Measurements from ENCODE around the gene IRF7. TPM values are rescaled to one million over a fixed set of nuclear protein-coding genes. Genes with fewer than 3 reads are reported as not detected.

IRF7 gene
- total and polyA plus RNA-seq, 9 of the 15 experiments (the other 6 are each of a cell fraction or from before 2014, with no cell fraction given): 0.27 to 7.6 (median 1.8) TPM

DNA sequence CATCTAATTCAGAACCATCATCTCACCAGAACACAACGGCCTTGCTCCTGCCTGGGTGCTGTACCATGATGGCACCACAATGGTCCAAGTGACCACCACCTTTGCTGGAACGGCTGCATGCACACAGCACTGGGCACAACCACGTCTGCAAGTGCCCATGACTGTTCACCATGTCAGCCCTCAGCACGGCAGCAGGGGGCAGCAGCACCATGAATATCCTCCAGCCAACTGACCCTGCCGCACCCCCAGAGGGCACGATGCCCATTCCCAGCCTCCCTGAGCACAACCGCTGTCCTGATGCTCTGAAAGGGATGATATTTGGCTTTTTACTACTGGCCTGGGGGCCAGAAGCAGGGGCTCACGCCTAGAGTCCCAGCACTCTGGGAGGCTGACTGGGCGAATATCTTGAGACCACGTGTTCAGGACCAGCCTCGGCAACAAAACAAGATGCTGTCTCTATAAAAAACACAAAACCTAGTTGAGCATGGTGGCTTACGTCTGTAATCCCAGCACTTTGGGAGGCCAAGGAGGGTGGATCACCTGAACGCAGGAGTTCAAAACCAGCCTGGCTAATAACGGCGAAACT, 47.0 kb upstream of the IRF7 start (continued):
- TF ChIP-seq, protein P1, sequence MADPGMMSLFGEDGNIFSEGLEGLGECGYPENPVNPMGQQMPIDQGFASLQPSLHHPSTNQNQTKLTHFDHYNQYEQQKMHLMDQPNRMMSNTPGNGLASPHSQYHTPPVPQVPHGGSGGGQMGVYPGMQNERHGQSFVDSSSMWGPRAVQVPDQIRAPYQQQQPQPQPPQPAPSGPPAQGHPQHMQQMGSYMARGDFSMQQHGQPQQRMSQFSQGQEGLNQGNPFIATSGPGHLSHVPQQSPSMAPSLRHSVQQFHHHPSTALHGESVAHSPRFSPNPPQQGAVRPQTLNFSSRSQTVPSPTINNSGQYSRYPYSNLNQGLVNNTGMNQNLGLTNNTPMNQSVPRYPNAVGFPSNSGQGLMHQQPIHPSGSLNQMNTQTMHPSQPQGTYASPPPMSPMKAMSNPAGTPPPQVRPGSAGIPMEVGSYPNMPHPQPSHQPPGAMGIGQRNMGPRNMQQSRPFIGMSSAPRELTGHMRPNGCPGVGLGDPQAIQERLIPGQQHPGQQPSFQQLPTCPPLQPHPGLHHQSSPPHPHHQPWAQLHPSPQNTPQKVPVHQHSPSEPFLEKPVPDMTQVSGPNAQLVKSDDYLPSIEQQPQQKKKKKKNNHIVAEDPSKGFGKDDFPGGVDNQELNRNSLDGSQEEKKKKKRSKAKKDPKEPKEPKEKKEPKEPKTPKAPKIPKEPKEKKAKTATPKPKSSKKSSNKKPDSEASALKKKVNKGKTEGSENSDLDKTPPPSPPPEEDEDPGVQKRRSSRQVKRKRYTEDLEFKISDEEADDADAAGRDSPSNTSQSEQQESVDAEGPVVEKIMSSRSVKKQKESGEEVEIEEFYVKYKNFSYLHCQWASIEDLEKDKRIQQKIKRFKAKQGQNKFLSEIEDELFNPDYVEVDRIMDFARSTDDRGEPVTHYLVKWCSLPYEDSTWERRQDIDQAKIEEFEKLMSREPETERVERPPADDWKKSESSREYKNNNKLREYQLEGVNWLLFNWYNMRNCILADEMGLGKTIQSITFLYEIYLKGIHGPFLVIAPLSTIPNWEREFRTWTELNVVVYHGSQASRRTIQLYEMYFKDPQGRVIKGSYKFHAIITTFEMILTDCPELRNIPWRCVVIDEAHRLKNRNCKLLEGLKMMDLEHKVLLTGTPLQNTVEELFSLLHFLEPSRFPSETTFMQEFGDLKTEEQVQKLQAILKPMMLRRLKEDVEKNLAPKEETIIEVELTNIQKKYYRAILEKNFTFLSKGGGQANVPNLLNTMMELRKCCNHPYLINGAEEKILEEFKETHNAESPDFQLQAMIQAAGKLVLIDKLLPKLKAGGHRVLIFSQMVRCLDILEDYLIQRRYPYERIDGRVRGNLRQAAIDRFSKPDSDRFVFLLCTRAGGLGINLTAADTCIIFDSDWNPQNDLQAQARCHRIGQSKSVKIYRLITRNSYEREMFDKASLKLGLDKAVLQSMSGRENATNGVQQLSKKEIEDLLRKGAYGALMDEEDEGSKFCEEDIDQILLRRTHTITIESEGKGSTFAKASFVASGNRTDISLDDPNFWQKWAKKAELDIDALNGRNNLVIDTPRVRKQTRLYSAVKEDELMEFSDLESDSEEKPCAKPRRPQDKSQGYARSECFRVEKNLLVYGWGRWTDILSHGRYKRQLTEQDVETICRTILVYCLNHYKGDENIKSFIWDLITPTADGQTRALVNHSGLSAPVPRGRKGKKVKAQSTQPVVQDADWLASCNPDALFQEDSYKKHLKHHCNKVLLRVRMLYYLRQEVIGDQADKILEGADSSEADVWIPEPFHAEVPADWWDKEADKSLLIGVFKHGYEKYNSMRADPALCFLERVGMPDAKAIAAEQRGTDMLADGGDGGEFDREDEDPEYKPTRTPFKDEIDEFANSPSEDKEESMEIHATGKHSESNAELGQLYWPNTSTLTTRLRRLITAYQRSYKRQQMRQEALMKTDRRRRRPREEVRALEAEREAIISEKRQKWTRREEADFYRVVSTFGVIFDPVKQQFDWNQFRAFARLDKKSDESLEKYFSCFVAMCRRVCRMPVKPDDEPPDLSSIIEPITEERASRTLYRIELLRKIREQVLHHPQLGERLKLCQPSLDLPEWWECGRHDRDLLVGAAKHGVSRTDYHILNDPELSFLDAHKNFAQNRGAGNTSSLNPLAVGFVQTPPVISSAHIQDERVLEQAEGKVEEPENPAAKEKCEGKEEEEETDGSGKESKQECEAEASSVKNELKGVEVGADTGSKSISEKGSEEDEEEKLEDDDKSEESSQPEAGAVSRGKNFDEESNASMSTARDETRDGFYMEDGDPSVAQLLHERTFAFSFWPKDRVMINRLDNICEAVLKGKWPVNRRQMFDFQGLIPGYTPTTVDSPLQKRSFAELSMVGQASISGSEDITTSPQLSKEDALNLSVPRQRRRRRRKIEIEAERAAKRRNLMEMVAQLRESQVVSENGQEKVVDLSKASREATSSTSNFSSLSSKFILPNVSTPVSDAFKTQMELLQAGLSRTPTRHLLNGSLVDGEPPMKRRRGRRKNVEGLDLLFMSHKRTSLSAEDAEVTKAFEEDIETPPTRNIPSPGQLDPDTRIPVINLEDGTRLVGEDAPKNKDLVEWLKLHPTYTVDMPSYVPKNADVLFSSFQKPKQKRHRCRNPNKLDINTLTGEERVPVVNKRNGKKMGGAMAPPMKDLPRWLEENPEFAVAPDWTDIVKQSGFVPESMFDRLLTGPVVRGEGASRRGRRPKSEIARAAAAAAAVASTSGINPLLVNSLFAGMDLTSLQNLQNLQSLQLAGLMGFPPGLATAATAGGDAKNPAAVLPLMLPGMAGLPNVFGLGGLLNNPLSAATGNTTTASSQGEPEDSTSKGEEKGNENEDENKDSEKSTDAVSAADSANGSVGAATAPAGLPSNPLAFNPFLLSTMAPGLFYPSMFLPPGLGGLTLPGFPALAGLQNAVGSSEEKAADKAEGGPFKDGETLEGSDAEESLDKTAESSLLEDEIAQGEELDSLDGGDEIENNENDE (IDR thresholded peaks at IDR 0.05; ENCODE audit: low read depth, low read length): no peak
- no peak for TF ChIP-seq CXXC5 (CRISPR knock-in tag; IDR thresholded peaks at IDR 0.05)
- no peak for TF ChIP-seq NFXL1 (CRISPR knock-in tag; IDR thresholded peaks at IDR 0.05)
- no peak for TF ChIP-seq ZBTB43 (CRISPR knock-in tag; IDR thresholded peaks at IDR 0.05)
- no peak for TF ChIP-seq HNRNPH1 (optimal IDR thresholded peaks at IDR 0.05; ENCODE audit: low read depth, low read length)
- TF ChIP-seq ZNF274 (IDR thresholded peaks at IDR 0.05; ENCODE audit: borderline replicate concordance, low read depth, low read length): no peak
- TF ChIP-seq RAD21 (CRISPR knock-in tag; conservative IDR thresholded peaks at IDR 0.05 in 1 of 2, IDR thresholded peaks at IDR 0.05 in 1 of 2): peak; percentile 49 to 78
- TF ChIP-seq CHD1 (IDR thresholded peaks at IDR 0.05; ENCODE audit: low read length): no peak
- TF ChIP-seq, protein P2, sequence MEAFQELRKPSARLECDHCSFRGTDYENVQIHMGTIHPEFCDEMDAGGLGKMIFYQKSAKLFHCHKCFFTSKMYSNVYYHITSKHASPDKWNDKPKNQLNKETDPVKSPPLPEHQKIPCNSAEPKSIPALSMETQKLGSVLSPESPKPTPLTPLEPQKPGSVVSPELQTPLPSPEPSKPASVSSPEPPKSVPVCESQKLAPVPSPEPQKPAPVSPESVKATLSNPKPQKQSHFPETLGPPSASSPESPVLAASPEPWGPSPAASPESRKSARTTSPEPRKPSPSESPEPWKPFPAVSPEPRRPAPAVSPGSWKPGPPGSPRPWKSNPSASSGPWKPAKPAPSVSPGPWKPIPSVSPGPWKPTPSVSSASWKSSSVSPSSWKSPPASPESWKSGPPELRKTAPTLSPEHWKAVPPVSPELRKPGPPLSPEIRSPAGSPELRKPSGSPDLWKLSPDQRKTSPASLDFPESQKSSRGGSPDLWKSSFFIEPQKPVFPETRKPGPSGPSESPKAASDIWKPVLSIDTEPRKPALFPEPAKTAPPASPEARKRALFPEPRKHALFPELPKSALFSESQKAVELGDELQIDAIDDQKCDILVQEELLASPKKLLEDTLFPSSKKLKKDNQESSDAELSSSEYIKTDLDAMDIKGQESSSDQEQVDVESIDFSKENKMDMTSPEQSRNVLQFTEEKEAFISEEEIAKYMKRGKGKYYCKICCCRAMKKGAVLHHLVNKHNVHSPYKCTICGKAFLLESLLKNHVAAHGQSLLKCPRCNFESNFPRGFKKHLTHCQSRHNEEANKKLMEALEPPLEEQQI (IDR thresholded peaks at IDR 0.05): no peak
- TF ChIP-seq SMAD4 (CRISPR knock-in tag; conservative IDR thresholded peaks at IDR 0.05): no peak
- no peak for TF ChIP-seq ELF1 (tag; IDR thresholded peaks at IDR 0.05)
